ENCODE measurements around the gene PORCN.
"Not testable (repeated sequence)": the region's sequence is repeated elsewhere in the genome, so short reads cannot be mapped to it uniquely, and the experiment has no call there.

Gene PORCN

DNA sequence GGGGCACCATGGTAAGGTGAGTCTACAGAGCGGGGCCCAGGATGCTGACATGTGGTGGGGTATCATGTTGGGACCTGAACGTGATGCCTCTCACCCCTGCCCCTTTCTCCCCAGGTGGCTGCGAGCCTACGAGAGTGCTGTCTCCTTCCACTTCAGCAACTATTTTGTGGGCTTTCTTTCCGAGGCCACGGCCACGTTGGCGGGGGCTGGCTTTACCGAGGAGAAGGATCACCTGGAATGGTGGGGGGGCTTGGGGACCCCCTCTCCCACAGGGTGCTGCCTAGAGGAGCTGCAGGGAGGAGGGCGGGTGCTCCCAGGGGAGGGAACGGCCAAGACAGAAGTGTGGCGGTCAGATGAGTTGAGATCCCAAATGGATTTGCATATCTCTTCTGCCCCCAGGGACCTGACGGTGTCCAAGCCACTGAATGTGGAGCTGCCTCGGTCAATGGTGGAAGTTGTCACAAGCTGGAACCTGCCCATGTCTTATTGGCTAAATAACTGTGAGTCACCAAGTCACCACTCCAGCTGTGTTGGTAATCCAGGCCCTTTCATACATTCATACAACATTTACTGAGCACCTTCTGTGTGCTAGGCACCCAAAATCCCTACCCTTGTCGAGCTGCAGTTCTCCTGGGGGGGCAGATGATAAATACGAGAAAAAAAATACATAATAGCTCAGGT, 5.5 kb downstream of the PORCN start:
- DNase-seq: no peak

DNA sequence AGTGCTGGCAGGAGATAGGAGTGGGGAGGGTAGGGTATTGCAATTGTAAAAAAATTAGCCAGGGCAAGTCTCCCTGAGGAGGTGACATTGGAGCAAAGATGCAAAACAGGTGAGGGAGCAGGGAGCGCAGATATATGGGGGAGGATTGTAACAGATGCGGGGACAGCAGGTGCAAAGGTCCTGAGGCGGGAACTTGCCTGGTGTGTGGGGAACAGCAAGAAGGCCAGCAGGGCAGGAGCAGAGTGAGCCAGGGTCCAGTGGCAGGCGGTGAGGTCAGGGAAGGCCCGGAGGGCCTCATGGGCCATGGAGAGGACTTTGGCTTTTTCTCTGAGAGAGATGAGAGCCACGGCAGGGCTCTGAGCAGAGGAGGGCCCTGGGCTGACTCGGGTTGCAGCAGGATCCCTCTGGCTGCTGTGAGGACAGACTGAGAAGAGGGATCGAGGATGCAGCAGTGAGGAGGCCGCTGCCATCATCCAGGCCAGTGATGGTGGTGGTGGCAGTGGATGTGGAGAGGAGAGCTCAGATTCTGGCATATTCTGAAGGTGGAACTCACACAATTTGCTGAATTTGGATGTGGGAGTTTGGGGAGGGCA, 6.2 kb downstream of the PORCN start:
- DNase-seq: no peak

DNA sequence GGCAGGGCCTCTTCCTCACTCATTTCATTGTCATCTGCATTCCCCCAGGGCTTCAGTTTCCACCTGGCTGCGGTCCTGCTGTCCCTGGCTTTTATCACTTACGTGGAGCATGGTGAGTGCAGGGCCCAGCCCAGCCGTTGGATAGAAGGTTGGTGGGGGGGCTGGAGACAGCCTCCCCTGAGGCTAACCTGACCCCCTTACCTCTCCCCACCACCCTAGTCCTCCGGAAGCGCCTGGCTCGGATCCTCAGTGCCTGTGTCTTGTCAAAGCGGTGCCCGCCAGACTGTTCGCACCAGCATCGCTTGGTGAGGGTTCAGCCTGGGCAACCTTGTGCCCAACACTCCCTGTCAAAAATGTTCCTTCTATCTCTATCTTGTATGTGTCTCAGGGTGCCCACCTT, 7.0 kb downstream of the PORCN start:
- DNase-seq: no peak

DNA sequence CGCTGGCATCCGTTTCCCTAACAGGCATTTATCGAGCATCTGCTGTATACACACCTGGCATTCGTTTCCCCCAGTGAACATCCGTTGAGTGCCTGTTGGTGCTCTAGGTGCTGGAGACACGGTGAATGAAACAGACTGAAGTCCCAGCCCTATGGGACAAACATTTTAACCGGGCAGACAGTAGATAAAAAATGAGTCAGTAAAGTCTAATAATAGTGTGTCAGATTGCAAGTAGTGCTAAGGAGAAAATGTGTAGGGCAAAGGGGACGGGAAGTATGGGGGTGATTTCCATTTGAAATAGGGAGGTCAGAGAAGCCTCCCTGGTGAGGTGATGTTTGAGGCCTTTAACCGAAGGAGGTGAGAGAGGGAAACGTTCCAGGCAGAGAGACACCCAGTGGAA, 7.5 kb downstream of the PORCN start:
- DNase-seq: no peak

DNA sequence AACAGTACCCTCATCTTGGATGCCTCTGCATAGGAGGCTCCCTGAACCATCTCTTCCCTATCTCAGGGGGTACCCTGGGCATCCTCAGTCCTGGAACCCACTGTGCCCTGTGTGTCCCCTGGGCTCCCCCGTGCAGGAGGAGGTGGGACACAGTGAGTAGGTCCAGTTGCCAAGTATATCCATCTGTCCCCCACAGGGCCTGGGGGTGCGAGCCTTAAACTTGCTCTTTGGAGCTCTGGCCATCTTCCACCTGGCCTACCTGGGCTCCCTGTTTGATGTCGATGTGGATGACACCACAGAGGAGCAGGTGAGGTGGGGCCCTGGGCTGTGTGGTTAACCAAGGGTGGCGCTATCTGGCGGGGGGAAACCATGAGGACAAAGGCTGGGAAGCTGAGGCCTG, 8.2 kb downstream of the PORCN start:
- no peak for DNase-seq

DNA sequence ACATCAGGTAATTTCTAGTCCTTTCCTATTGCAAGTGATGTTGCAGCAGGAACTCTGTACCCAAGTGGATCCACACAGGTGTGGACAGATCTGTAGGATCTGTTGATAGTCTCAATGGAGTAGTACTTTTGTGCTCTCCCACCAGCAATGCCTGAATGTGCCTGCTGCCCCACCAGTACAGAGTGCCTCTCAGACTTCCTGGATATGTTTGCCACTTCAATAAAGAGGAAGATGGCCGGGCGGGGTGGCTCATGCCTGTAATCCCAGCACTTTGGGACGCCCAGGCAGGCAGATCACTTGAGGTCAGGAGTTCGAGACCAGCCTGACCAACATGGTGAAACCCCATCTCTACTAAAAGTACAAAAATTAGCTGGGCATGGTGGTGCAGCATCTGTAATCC, 10.7 kb downstream of the PORCN start:
- DNase-seq: not testable (repeated sequence)

DNA sequence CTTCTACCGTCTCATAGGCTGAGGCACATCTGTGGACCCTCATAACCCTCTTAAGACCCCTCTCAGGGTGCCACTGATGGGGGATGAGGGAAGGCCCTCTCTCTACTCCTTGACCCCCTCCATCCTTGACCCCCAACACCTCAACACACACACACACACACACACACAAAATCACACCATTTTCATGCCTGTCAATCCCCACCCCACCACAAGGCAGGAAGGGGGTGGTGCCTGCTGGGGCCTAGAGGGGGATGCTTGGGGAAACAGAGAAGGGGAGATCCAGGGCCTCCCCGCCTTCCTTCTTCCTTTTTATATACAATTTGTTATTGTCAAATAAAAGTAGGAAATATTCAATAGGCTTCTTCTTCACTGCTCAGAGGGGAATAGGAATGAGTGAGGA, 11.7 kb downstream of the PORCN start:
- no peak for DNase-seq

DNA sequence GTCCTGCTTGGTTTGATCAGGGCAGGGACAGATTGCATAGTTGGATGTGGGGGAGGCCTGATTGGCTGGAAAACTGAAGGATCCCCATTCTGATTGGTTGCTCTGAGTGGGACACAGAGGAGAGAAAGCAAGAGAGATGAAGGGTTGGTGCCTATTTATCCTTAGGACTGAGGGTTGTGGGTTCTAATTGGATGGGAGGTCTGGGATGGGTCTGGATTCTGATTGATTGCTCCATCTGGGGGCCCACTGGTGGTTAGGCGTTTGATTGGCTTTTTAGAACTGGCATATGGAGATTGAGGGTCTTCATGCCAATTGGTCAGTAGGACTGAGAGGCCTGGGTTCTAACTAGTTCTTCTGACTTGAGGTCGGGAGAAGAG, 12.2 kb downstream of the PORCN start:
- DNase-seq: no peak

DNA sequence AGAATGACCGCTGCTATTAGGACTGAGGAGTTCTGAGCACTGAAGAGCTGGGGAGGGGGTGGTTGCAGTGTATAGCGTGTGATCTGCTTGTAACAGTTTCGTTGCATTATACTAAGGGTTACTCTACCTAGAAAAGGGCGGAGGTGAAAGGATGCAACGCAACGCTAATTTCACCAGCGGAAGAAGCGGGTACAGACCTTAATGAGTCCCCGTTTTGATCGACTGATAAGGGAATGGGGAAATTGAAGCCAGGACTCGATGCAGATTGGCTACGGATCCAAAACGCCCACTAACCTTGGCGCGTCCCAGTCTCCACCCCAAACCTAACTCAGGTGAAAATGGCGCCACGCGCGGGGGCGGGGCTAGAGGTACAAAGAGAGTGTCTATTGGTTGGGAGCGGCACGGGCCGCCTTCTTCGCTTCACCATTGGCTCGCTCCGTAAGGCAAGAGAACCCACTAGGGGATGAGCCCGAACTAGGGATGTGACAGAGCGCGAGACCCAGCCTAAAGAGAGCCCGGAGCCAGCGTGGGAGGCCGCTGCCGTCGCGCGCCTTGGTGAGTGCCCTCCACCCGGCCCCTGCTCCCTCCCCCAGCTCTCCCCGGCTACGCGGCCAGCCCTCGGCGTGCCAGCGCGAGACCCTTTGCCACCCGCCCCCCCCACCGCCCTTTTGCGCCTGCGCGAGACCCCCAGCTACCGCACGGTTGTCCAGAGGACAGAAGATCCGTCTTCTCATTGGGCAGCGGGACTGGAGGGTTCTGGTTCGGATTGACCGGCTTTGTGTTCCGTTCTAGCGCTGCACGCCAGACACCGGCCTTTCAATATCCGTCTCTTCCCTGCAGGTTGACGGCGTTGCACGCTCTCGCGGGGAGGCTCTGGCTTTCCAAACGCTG, 12.8 kb downstream of the PORCN start, which contains the start of gene EBP:
Gene EBP, plus strand, starts transcription at position 456 of the 891 bp plus-strand sequence. CDS start 1,964 bp downstream, outside the sequence.
- DNase-seq: peak; percentile 89 to 91

DNA sequence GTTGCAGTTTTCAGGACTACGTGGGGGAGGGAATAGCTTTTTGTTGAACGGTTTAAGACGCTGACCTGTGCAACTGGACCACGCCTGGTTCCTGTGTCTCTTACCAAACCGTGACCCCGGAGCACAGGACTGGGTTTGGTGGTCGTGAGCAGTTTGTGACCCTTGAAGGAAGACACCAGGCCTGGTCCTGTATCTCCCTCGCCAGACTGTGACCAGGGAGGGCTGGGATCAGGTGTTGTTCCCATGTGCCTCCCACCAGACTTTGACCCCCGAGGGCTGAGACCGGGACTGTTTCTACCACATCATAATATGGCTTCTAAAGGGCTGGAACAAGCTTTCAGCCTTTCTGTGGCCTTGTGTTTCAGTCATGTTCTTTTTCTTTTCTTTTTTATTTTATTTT, 13.5 kb downstream of the PORCN start:
- no peak for DNase-seq

DNA sequence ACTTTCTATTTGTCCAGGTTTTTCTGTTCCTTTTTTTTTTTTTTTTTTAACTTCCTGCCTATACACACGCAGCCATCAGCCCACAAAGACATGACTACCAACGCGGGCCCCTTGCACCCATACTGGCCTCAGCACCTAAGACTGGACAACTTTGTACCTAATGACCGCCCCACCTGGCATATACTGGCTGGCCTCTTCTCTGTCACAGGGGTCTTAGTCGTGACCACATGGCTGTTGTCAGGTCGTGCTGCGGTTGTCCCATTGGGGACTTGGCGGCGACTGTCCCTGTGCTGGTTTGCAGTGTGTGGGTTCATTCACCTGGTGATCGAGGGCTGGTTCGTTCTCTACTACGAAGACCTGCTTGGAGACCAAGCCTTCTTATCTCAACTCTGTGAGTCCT, 14.9 kb downstream of the PORCN start:
- DNase-seq: no peak

DNA sequence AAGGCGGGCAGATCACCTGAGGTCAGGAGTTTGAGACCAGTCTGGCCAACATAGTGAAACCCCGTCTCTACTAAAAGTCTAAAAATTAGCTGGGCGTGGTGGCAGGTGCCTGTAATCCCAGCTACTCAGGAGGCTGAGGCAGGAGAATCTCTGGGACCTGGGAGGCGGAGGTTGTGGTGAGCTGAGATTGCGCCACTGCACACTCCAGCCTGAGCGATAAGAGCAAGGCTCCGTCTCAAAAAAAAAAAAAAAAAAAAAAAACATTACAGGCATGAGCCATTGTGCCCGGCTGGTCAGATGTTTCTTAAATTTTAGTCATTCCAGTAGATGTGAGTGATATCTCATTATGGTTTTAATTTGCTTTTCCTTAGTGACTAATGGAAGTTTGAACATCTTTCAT, 17.1 kb downstream of the PORCN start:
- not testable (repeated sequence) for DNase-seq

DNA sequence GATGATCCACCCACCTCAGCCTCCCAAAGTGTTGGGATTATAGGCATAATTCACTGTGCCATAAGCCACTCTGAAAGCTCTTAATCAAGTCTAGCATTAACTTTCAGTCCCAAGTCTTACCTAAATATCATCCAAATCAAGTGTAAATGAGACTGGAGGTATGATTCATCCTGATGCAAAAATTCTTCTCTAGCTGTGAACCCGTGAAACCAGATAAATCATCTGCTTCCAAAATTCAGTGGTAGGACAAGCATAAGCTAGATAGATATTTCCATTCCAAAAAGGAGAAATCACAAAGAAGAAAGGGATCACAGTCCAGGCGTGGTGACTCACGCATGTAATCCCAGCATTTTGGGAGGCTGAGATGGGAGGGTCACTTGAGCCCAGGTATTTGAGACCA, 21.9 kb downstream of the PORCN start:
- no peak for DNase-seq

DNA sequence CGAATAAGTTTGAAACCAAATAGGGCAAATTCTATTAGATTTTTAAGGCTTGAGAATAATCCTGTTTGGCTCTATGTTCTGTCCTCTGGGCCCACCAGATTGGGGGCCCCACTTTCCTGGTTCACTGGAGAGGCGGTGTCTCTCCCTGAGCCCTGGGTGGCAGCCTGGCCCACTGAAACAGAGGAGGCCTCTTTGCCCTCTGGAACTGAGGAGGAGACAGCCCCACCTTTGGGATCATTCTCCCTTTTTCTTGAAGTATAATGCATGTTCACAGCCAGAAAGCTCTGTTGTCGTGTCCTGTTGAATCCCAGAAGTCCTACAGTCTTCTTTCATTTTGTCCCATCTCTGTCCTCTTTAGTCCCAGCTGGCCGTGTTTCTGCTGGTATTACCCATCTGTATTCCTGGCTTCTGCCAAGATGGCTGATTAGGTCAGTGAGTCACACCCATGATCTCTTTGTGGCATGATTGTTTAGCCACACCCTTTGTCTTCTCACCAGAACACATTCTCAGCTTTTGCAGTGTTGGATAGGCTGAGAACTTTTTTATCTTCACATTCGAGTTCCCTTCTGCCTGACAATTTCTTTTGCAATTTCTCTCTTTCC, 22.7 kb downstream of the PORCN start:
- no peak for DNase-seq

DNA sequence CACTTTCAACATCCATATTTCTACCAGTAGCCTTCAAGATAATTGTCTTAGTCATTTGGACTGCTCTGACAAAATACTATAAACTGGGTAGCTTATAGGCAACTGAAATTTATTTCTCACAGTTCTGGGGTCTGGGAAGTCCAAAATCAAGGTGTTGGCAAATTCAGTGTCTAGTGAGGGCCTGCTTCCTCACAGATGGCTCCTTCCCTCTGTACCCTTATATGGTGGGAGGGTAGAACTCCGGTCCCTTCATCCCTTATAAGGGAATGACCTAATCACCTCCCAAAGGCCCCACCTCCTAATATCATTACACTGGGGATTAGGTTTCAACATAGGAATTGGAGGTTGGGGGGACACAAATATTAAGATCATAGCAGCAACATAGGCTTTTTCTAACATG, 23.4 kb downstream of the PORCN start:
- no peak for DNase-seq

DNA sequence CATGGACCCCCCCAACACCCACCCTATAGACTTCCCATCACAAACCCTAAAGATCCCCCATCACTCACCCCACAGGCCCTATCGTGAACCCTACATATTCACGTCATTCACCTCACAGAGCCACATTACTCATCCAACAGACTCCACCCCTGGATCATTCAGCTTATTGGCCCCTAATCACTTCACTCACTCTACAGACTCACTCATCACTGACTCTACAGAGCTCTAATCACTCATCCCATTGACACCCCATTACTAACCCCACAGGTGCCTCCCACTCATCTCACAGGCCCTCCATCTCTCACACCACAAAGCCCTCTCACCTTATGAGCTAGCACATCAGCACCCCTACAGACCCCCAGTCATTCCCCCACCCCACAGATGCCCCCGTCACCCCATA, 24.4 kb downstream of the PORCN start:
- DNase-seq: no peak

DNA sequence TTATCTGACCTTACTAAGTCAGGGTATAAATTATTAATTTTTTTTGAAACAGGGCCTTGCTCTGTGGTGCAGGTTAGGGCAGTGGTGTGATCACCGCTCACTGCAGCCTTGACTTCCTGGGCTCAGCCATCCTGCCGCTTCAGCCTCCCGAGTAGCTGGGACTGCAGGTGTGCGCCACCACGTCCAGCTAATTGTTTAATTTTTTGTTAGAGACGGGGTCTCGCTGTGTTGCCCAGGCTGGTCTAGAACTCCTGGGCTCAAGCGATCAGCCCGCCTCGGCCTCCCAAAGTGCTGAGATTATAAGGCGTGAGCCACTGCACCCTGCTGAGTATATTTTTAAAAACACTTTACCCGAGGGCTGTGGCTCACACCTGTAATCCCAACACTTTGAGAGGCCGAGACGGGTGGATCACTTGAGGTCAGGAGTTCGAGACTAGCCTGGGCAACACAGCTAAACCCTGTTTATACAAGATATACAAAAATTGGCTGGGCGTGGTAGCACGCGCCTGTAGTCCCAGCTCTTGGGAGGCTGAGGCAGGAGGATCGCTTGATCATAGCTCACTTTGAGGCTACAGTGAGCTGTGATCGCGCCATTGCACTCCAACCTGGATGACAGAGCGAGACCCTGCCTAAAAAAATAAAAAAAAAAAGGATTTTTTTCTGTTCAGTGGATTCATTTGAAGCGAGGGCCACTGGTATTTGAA, 30.0 kb downstream of the PORCN start:
- no peak for DNase-seq

DNA sequence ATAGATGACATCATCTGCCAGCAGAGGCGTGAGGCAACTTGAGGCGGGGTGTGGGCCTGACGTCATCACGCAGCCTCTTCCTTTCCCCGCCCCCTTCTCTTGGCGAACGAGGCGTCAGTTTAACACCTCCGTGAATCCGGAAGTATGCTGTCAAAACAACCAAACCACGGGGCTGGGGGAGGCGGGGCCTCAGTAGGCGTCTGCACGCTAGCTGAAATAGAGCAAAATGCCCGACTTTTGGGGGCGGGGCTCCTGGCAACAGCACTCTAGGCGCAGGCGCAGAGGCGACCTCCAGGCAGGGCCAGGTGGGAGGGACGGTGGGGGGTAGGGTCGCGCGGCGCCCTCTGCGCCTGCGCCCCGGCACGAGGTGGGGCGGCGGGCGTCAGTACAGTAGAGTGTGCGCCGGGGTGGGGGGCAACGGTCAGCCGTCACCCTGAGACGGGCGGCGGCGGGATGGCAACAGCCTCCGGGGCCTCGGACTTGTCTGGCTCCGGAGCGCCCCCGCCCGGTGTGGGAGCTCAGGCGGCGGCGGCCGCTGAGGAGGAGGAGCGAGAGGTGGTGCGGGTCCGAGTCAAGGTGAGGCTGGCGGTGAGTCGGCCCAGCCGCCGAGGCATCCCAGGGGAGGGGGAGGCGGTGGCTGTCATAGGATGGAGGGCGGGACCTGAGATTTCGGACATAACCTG, 30.7 kb downstream of the PORCN start, which contains the start of gene TBC1D25:
Gene TBC1D25, plus strand, starts transcription at position 370 of the 683 bp plus-strand sequence. Its CDS starts 84 bp downstream, at position 454.
- peak; percentile 94 to 98 for DNase-seq

DNA sequence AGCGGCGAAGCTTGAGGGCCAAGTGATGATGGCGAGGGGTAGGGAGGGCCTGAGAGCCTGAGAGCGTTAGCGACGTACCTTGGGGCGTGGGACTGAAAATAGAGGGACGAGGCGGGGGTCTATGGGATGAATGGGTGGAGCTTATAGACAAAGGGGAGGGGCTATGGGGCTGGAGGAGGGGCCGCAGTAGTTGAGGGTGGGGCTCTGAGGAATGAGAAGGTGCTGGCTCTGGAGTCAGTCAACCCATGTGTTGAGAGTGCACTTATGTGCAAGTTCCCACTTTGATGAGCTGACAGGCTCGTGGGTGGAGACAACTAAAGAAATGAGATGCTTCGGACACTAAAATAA, 31.2 kb downstream of the PORCN start:
- peak; percentile 50 to 53 for DNase-seq

DNA sequence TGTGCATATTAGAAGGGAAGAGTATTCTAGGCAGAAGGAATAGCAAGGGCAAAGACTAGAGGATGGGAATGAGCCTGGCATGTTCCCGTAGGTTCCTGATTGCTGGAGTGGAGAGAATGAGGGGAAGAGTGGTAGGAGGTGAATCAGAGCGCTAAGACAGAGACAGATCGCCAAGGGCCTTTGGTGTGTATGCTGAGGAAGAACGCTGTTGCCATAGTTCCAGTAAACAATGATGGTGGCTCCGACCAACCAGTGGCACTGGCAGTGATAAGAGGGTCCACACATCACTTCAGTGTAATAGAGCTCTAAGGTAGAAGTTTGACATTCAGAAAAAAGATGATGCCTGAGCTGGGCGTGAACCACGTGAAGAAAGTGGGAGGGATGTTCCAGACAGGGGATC, 31.7 kb downstream of the PORCN start:
- DNase-seq: no peak

DNA sequence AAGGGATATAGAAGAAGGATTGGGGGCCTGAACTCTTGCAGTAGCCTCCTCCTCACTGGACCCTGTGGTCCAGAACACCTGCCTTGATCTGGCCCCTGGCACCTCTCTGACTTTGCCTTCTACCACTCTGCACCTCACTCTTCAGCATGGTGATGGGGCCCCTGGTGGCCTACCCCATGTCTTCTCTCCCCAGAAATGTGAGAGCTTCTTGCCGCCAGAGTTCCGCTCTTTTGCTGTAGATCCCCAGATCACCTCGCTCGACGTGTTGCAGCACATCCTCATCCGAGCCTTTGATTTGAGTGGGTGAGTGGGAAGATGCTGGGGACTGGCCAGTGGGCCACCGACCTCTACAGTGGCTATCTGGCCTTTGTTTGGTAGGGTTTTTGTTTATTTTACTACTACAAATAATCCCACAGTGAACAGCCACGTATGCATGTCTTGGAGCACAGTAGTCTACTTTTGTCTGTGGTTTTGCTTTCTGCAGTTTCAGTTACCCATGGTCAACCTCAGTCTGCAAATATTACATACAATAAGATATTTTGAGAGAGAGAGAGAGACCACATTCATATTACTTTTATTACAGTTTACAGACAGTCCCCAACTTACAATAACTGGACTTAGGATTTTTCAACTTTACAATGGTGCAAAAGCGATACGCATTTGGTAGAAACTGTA, 32.5 kb downstream of the PORCN start:
- DNase-seq: no peak

DNA sequence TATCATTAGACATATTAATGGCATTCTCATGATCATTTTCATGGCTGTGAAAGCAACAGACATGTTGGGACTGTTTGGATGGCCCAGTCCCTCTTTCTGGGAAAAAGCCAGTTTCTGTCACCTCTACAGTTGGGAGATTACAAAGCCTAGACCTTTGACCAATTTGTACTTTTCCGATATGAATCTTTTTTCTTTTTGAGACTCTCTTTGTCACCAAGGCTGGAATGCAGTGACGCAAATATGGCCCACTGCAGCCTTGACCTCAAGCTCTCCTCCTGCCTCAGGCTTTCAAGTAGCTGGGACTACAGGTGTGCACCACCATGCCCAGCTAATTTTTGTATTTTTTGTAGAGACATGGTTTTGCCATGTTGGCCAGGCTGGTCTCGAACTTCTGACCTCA, 40.1 kb downstream of the PORCN start:
- DNase-seq: no peak

All from stimulated activated CD4-positive, alpha-beta T cell treated with anti-CD3 and anti-CD28 coated beads, Interleukin-4, amount 100 ng/mL, for 4 hours (primary cell).